ENCODE results near the gene LOXHD1.

GRCh38 chr18:46621111-46621766, 35.8 kb downstream of the LOXHD1 start:
- TF ChIP-seq CTCF (IDR thresholded peaks at IDR 0.05) = no peak
- no peak for TF ChIP-seq POLR2A (IDR thresholded peaks at IDR 0.05)

All from testis (tissue), 2 donors.